IMR-90 (cell line): ENCODE results near the gene PDCL3. TPM values are rescaled to one million over a fixed set of nuclear protein-coding genes. Genes with fewer than 3 reads are reported as not detected.

Experiments
- ATAC-seq: fragments of 200-7000 bp; cut with Tn5 transposase; 2 replicates; pipeline ENCODE4 v1.9.1; 2020; ENCODE audit warnings: low read depth, mild to moderate bottlenecking, moderate library complexity
- BruUV-seq: library from RNA; stranded (reverse); fragments of 400-500 nt; replicated peaks from 2 replicates; lab custom pipeline; 2021; lab: Mats Ljungman, UMichigan
- CTCF ChIA-PET: fragments of 300-600 bp; formaldehyde crosslinking; extraction: SDS; loops from one replicate; lab custom pipeline; 2021; ENCODE audit warnings: antibody characterized with exemption; lab: Yijun Ruan, JAX
- POLR2A ChIA-PET: fragments of 300-600 bp; sonication (Branson Sonifier 250); formaldehyde crosslinking; loops from one replicate; lab custom pipeline; 2022; ENCODE audit warnings: antibody characterized with exemption; ENCODE audit not compliant: unreplicated experiment; lab: Charles Lee
- DNase-seq: peaks from one replicate; pipeline ENCODE4 v3.0.0; 2013
- H2AFZ ChIP-seq: replicated peaks from 2 replicates; pipeline ENCODE3; 2013; ENCODE audit warnings: low read length, mild to moderate bottlenecking; ENCODE audit not compliant: poor library complexity
- H2AK5ac ChIP-seq: 2 replicates; pipeline ENCODE4 v1.6.1; 2013; ENCODE audit warnings: low read depth, low read length, inconsistent platforms
- H2AK9ac ChIP-seq: replicated peaks from 2 replicates; pipeline ENCODE3; 2013; ENCODE audit warnings: mild to moderate bottlenecking, low read depth, low read length, moderate library complexity; ENCODE audit not compliant: poor library complexity
- H2BK120ac ChIP-seq: 2 replicates; pipeline ENCODE4 v1.6.1; 2013; ENCODE audit warnings: low read depth, low read length, inconsistent platforms
- H2BK15ac ChIP-seq: 3 replicates; pipeline ENCODE4 v1.6.1; 2013; ENCODE audit warnings: low read depth, low read length, inconsistent platforms
- H2BK20ac ChIP-seq: 2 replicates; pipeline ENCODE4 v1.6.1; 2013; ENCODE audit warnings: low read depth, mild to moderate bottlenecking, inconsistent platforms, low read length, moderate library complexity
- H2BK5ac ChIP-seq: 2 replicates; pipeline ENCODE4 v1.6.1; 2013; ENCODE audit warnings: mild to moderate bottlenecking, low read depth, low read length, inconsistent platforms; ENCODE audit not compliant: poor library complexity, severe bottlenecking
- H3K14ac ChIP-seq: replicated peaks from 2 replicates; pipeline ENCODE4 v1.6.1; 2013; ENCODE audit warnings: low read depth, low read length, inconsistent platforms
- H3K18ac ChIP-seq: 2 replicates; pipeline ENCODE4 v1.6.1; 2013; ENCODE audit warnings: low read depth, low read length, control low read depth
- H3K23ac ChIP-seq: 2 replicates; pipeline ENCODE4 v1.6.1; 2013; ENCODE audit warnings: low read depth, low read length, inconsistent platforms
- H3K27ac ChIP-seq: 2 replicates; pipeline ENCODE4 v1.5.1; 2013; ENCODE audit warnings: mild to moderate bottlenecking, control low read depth, low read length; ENCODE audit not compliant: insufficient read depth
- H3K27me3 ChIP-seq: 2 replicates; pipeline ENCODE4 v1.6.1; 2013; ENCODE audit warnings: low read length; ENCODE audit not compliant: control insufficient read depth, insufficient read depth
- H3K36me3 ChIP-seq: 2 replicates; pipeline ENCODE4 v1.6.1; 2013; ENCODE audit warnings: low read length, mixed read lengths; ENCODE audit not compliant: control insufficient read depth, insufficient read depth
- H3K4ac ChIP-seq: 2 replicates; pipeline ENCODE4 v1.6.1; 2013; ENCODE audit warnings: low read depth, low read length, inconsistent platforms
- H3K4me1 ChIP-seq: 2 replicates; pipeline ENCODE4 v1.6.1; 2013; ENCODE audit warnings: low read length, mixed read lengths; ENCODE audit not compliant: control insufficient read depth, insufficient read depth
- H3K4me2 ChIP-seq: 2 replicates; pipeline ENCODE4 v1.6.1; 2013; ENCODE audit warnings: low read depth, mild to moderate bottlenecking, control low read depth, low read length, moderate library complexity
- H3K4me3 ChIP-seq: 2 replicates; pipeline ENCODE4 v1.5.1; 2013; ENCODE audit warnings: low read depth, mild to moderate bottlenecking, control low read depth, low read length, moderate library complexity; ENCODE audit not compliant: insufficient read depth
- H3K56ac ChIP-seq: 2 replicates; pipeline ENCODE4 v1.6.1; 2013; ENCODE audit warnings: low read length, inconsistent platforms; ENCODE audit not compliant: insufficient read depth; ENCODE audit errors: extremely low read depth
- H3K79me1 ChIP-seq, 2 experiments: 2 replicates each; pipeline ENCODE4 v1.6.1; 2013; ENCODE audit warnings: low read length in 2 of 2, inconsistent platforms in 1 of 2, low read depth in 1 of 2
- H3K9ac ChIP-seq: 2 replicates; pipeline ENCODE4 v1.6.1; 2013; ENCODE audit warnings: low read depth, low read length, control low read depth
- H3K9me1 ChIP-seq: 2 replicates; pipeline ENCODE4 v1.6.1; 2013; ENCODE audit warnings: low read length, inconsistent platforms; ENCODE audit not compliant: insufficient read depth
- H3K9me3 ChIP-seq: 2 replicates; pipeline ENCODE4 v1.6.1; 2013; ENCODE audit warnings: low read length; ENCODE audit not compliant: control insufficient read depth, insufficient read depth
- H4K20me1 ChIP-seq: 2 replicates; pipeline ENCODE4 v1.6.1; 2013; ENCODE audit warnings: low read length, inconsistent platforms; ENCODE audit not compliant: insufficient read depth
- H4K5ac ChIP-seq: 2 replicates; pipeline ENCODE4 v1.6.1; 2013; ENCODE audit warnings: mild to moderate bottlenecking, low read depth, low read length, control low read depth
- H4K8ac ChIP-seq, 2 experiments: 2 replicates each; pipeline ENCODE4 v1.6.1; 2013; ENCODE audit warnings: low read depth in 2 of 2, low read length in 2 of 2, control low read depth in 1 of 2, inconsistent platforms in 1 of 2
- H4K91ac ChIP-seq: 2 replicates; pipeline ENCODE4 v1.6.1; 2013; ENCODE audit warnings: low read depth, low read length, inconsistent platforms; ENCODE audit not compliant: insufficient read depth
- ELK1 ChIP-seq: fragments of 150-350 bp; IDR thresholded peaks from 2 replicates; pipeline ENCODE4 v1.6.1; 2016; ENCODE audit warnings: low read depth, mild to moderate bottlenecking, low read length, moderate library complexity, borderline replicate concordance
- POLR2A ChIP-seq: IDR thresholded peaks from 2 replicates; pipeline ENCODE4 v1.6.1; 2012; ENCODE audit warnings: mild to moderate bottlenecking, low read depth, low read length
- WGBS, 2 experiments: methylation state at CpG; one replicate each; pipeline versions ENCODE4 v1.1.5 to v1.1.7; 2013; ENCODE audit warnings: missing lambda C conversion rate in 2 of 2; ENCODE audit not compliant: insufficient read length in 1 of 2; ENCODE audit errors: extremely low coverage in 2 of 2; 5-methylcytosine and 5-hydroxymethylcytosine counted together
- dilution Hi-C: fragments of 300-500 bp; cut with HindIII; formaldehyde crosslinking; loops from one replicate; pipeline ENCODE4 v1.14.3; 2018; ENCODE audit warnings: low sequenced_read_pairs; ENCODE audit not compliant: unreplicated experiment
- in situ Hi-C: fragments of 300-500 bp; cut with MboI; formaldehyde crosslinking; loops from 3 replicates; pipeline ENCODE4 v1.14.3; 2019; ENCODE audit warnings: low sequenced_read_pairs, inconsistent platforms, mixed read lengths
- intact Hi-C: fragments of 100-400 bp; cut with micrococcal nuclease; formaldehyde crosslinking; loops from 2 replicates; pipeline ENCODE4 v1.10.0; 2022
- polyA plus RNA-seq, 3 experiments: library from polyadenylated mRNA; depleted of rRNA; stranded (reverse); fragments of >200 nt; gene quantifications; 2 replicates each; pipeline ENCODE4 v1.2.3, GENCODE V29; 2012; ENCODE audit warnings: low replicate concordance in 1 of 3
- total RNA-seq: library from RNA; depleted of rRNA; stranded (reverse); fragments of >200 nt; gene quantifications from 2 replicates; pipeline ENCODE4 v1.2.3, GENCODE V29; 2012

PDCL3 gene
- total and polyA plus RNA-seq, 2 of the 4 experiments (the other 2 are of a cell fraction) = 9.5 to 26.4 TPM

- no peak overlapping the region for H3K14ac ChIP-seq
- no peak overlapping the region for H3K9ac ChIP-seq
- CTCF ChIA-PET = no interaction called here
- no peak overlapping the region for H2BK5ac ChIP-seq
- no peaks in the 10 kb centered on the region for H3K9me3 ChIP-seq
- no peak overlapping the region for H3K18ac ChIP-seq
- ATAC-seq = no peak
- POLR2A ChIA-PET = no interaction called here
- H2BK15ac ChIP-seq = no peak overlapping the region
- no peak overlapping the region for H4K8ac ChIP-seq
- H3K36me3 ChIP-seq = no peaks in the 10 kb centered on the region
- no peak overlapping the region for H2AFZ ChIP-seq
- no peak overlapping the region for H3K56ac ChIP-seq
- H4K5ac ChIP-seq = no peak overlapping the region
- no peak overlapping the region for H3K23ac ChIP-seq
- BruUV-seq = no TSS peak
- no peaks in the 10 kb centered on the region for H3K4me1 ChIP-seq
- no peaks in the 10 kb centered on the region for H3K79me1 ChIP-seq
- DNase-seq = no peak
- dilution Hi-C loops (no loop called here), intact Hi-C loops (no loop called here), in situ Hi-C loops (loop anchor here (25.0 kb wide), 2 partner anchors 200 to 600 kb away; partner anchors contain the start of gene NPAS2)
- H2AK5ac ChIP-seq = no peak overlapping the region
- no peak overlapping the region for H4K91ac ChIP-seq
- no peak overlapping the region for H2AK9ac ChIP-seq
- H3K27me3 ChIP-seq = peaks cover 25% of the 10 kb centered on the region
- 57% methylated on average over 4 of the region's 9 CpGs; no CpG with 5 or more reads in 1 of the 2 experiments for WGBS, 2 experiments
- no peak overlapping the region for H3K4me2 ChIP-seq
- TF ChIP-seq ELK1 (no peak), POLR2A (no peak)
- 0 out of 2 replicates have a peak, but pooled peaks cover 2% of the 10 kb centered on the region for H3K9me1 ChIP-seq
- H3K4me3 ChIP-seq = no peak overlapping the region
- H3K27ac ChIP-seq = no peak overlapping the region
- H3K4ac ChIP-seq = no peak overlapping the region
- H2BK120ac ChIP-seq = no peak overlapping the region
- no peaks in the 10 kb centered on the region for H4K20me1 ChIP-seq
- no peak overlapping the region for H2BK20ac ChIP-seq
Observed at GRCh38 chr2:100612388-100613000, 49.7 kb downstream of the PDCL3 start.
